Measurements from ENCODE around the gene SWSAP1. TPM values are rescaled to one million over a fixed set of nuclear protein-coding genes. Genes with fewer than 3 reads are reported as not detected.

Gene SWSAP1
- total RNA-seq, 1 donor from 2014 or later = 2.7 TPM

DNA sequence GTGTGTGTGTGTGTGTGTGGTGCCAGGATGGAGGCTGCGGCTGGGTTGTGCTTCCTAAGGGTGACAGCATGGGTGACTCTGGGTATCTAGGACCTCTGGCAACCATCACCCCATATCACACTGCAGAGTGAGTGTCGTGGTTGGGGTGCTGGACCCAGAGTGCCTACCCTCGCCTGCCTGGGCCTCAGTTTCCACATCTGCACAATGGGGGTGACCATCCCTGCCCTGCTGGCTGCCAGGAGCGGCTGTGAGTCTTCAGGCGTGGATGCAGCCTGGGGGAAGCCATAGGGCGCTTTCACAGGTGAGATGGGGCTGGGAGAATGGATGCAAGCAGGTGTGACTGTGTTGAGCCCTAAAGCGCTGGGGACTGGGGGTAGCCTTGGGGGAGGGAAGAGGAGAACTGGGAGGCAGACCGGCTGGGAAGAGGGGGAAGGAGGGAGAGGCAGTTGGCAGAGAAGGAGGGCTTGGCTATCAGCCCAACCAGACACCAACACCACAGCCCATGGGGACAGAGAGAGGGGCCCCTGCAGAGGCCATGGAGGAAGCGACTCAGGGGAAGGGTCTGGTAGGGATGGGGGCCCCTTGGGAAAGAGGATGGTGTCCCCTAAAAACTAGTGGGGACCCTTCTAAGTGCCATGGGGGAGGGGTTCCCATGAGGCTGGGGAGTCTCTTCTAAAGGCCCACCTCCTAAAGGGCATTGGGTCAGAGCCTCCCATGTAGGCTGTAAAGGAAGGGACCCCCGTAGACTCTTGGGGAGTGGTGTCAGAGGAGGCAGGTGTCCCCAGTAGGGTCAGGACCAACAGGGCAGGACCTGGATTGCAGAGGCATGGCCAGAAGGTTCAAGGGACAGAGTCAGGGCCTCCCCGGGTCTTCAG is 17.6 kb upstream of the SWSAP1 start:
- Mint-ChIP-seq H3K9me3 (no peaks in the 10 kb centered on the region), H3K4me3 (no peak overlapping the region), H3K27me3 (ENCODE audit: low read depth) (peaks cover 55% of the 10 kb centered on the region), H3K4me1 (peaks cover 9% of the 10 kb centered on the region), H3K27ac (no peak overlapping the region), H3K36me3 (peaks cover 8% of the 10 kb centered on the region)
- DNase-seq (ENCODE audit: low spot score in 2 of 2, unreplicated experiment in 2 of 2) = no peak
- TF ChIP-seq, protein P1, sequence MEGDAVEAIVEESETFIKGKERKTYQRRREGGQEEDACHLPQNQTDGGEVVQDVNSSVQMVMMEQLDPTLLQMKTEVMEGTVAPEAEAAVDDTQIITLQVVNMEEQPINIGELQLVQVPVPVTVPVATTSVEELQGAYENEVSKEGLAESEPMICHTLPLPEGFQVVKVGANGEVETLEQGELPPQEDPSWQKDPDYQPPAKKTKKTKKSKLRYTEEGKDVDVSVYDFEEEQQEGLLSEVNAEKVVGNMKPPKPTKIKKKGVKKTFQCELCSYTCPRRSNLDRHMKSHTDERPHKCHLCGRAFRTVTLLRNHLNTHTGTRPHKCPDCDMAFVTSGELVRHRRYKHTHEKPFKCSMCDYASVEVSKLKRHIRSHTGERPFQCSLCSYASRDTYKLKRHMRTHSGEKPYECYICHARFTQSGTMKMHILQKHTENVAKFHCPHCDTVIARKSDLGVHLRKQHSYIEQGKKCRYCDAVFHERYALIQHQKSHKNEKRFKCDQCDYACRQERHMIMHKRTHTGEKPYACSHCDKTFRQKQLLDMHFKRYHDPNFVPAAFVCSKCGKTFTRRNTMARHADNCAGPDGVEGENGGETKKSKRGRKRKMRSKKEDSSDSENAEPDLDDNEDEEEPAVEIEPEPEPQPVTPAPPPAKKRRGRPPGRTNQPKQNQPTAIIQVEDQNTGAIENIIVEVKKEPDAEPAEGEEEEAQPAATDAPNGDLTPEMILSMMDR (IDR thresholded peaks at IDR 0.05; ENCODE audit: unreplicated experiment) = no peak

DNA sequence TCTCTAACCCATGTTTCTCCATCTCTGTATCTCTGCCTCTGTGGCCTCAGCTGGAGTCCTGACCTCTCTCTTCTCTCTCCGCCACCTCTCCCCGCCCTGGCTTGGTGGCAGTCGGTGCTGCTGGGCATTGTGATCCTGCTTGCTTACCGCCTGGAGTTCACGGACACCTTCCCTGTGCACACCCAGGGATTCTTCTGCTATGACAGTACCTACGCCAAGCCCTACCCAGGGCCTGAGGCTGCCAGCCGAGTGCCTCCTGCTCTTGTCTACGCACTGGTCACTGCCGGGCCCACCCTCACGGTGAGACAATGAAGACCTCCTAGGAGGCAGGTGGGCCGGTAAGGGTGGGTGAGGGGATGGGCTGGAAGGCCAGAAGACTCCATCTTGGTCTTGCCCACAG is 15.0 kb upstream of the SWSAP1 start:
- DNase-seq (ENCODE audit: low spot score in 2 of 2, unreplicated experiment in 2 of 2) = no peak
- Mint-ChIP-seq H3K27ac (no peak overlapping the region), H3K4me3 (no peak overlapping the region), H3K9me3 (no peaks in the 10 kb centered on the region), H3K36me3 (peaks cover 8% of the 10 kb centered on the region), H3K27me3 (ENCODE audit: low read depth) (peaks cover 63% of the 10 kb centered on the region), H3K4me1 (peaks cover 9% of the 10 kb centered on the region)
- TF ChIP-seq, protein P1 (IDR thresholded peaks at IDR 0.05; ENCODE audit: unreplicated experiment) = no peak

DNA sequence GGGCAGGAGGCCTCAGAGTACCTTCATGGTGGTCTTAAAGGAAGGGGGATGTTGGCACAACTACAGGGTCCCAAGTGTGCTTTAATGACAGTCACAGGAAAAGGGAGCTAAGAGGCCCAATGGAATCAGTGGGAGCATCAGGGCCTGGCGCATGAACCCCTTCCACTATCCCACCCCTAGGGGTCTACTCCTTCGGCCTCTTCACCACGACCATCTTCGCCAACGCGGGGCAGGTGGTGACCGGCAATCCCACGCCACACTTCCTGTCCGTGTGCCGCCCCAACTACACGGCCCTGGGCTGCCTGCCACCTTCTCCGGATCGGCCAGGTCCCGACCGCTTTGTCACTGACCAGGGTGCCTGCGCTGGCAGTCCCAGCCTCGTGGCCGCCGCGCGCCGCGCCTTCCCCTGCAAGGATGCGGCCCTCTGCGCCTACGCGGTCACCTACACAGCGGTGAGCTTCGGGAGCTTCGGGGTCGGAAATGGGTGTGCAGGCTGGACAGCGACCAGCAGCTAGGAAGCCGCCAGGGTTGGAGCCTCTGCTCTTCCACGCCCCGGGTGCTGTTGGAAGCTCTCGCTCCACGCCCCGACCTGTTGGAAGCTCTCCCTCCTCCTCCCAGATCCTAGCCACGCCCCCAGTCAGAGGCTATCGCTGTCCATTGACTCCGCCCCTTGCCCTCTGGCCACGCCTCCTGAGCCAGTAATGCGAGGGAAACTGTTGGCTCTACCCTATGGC is 13.3 kb upstream of the SWSAP1 start:
- Mint-ChIP-seq H3K9me3 (no peaks in the 10 kb centered on the region), H3K27ac (no peak overlapping the region), H3K4me1 (peaks cover 3% of the 10 kb centered on the region), H3K4me3 (peak overlapping the region; percentile 39), H3K36me3 (peaks cover 15% of the 10 kb centered on the region), H3K27me3 (ENCODE audit: low read depth) (peaks cover 56% of the 10 kb centered on the region)
- TF ChIP-seq, protein P1 (IDR thresholded peaks at IDR 0.05; ENCODE audit: unreplicated experiment) = no peak
- DNase-seq (ENCODE audit: low spot score in 2 of 2, unreplicated experiment in 2 of 2) = peak in 1 of 2 experiments; percentile 50

DNA sequence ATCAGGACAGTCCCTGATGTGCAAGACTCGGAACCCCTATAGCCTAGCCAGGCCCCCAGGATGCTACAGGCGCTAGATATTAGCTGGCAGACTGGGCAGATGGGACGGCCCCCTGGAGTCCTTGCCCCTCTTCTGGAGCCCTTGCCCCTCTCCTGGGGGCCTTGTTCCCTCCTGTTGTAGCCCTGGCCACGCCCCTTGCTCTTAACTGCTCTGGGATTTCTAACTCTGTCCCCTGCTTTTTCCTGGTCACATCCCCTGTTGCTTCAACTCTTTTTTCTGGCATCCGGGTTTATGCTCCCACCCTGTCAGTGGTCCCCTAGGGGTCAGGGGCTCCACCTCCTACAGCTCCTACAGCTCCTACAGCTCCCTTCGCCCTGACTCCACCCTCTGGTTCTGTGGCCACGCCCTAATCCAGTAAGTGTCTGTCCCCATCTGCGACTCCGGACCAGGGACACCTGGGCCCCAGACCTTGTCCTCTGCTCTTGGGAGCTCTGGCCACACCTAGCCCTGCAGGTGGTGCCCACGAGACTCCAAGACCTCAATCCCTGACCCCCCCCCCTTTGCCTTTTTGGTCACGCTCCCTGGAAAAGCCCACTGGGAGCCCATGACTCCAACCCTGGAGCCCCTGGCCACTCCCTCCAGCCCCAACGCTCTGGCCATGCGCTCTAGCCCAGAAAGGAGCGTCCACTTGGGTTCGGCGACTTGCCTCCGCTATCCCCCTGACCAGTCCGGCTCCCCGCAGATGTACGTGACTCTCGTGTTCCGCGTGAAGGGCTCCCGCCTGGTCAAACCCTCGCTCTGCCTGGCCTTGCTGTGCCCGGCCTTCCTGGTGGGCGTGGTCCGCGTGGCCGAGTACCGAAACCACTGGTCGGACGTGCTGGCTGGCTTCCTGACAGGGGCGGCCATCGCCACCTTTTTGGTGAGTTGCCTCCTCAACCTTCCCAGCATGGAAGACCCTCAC is 12.4 kb upstream of the SWSAP1 start:
- peak overlapping the region; percentile 39 for H3K4me3 Mint-ChIP-seq
- H3K9me3 Mint-ChIP-seq = no peaks in the 10 kb centered on the region
- TF ChIP-seq, protein P1 (IDR thresholded peaks at IDR 0.05; ENCODE audit: unreplicated experiment) = no peak
- no peaks in the 10 kb centered on the region for H3K4me1 Mint-ChIP-seq
- H3K27me3 Mint-ChIP-seq (ENCODE audit: low read depth) = peaks cover 48% of the 10 kb centered on the region
- H3K27ac Mint-ChIP-seq = no peak overlapping the region
- H3K36me3 Mint-ChIP-seq = peaks cover 15% of the 10 kb centered on the region
- no peak for DNase-seq (ENCODE audit: low spot score in 2 of 2, unreplicated experiment in 2 of 2)

DNA sequence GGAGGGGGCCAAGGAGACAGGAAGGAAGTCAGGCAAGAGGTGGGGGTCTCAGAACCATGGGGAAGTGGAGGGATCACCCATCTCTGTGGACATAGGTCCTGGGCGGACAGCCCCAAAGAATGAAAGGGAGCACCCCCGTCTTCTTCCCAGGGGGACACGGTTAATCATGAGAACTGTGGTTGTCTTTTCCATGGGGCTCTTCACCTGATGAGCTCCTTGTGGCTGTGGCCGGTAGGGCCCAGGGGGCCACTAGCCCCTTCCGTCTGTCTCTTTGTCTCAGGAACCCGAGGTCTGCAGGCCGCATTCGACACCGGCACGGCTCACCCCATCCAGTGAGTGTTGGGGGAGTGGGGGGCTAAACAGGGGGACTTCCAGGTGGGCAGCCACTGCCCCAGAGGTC is 10.6 kb upstream of the SWSAP1 start:
- Mint-ChIP-seq H3K36me3 (peaks cover 15% of the 10 kb centered on the region), H3K9me3 (no peaks in the 10 kb centered on the region), H3K27me3 (ENCODE audit: low read depth) (peaks cover 38% of the 10 kb centered on the region), H3K4me3 (no peak overlapping the region), H3K4me1 (no peaks in the 10 kb centered on the region), H3K27ac (no peak overlapping the region)
- TF ChIP-seq, protein P1 (IDR thresholded peaks at IDR 0.05; ENCODE audit: unreplicated experiment) = no peak
- DNase-seq (ENCODE audit: low spot score in 2 of 2, unreplicated experiment in 2 of 2) = no peak
